Erythroblast (primary cell): ENCODE results near the gene FMN1.

Experiments
- GATA1 ChIP-seq: IDR thresholded peaks from 2 replicates; pipeline ENCODE4 v1.6.1; 2011; ENCODE audit warnings: low read depth, mild to moderate bottlenecking, control low read depth, low read length, moderate library complexity
- POLR2A ChIP-seq: IDR thresholded peaks from 2 replicates; pipeline ENCODE4 v1.6.1; 2011; ENCODE audit warnings: mild to moderate bottlenecking, low read length

GRCh38 chr15:32904448-32904847 lies 290.1 kb downstream of the FMN1 start:
- TF ChIP-seq POLR2A (no peak), GATA1 (no peak)
